GM04503 (cell line): Measurements from ENCODE around the gene YWHAE.
"Not testable (repeated sequence)": the region's sequence is repeated elsewhere in the genome, so short reads cannot be mapped to it uniquely, and the experiment has no call there.

ENCODE experiments used
- DNase-seq: peaks from one replicate; pipeline ENCODE4 v3.0.0-alpha.2; 2012; ENCODE audit warnings: low read depth

Gene YWHAE

DNA sequence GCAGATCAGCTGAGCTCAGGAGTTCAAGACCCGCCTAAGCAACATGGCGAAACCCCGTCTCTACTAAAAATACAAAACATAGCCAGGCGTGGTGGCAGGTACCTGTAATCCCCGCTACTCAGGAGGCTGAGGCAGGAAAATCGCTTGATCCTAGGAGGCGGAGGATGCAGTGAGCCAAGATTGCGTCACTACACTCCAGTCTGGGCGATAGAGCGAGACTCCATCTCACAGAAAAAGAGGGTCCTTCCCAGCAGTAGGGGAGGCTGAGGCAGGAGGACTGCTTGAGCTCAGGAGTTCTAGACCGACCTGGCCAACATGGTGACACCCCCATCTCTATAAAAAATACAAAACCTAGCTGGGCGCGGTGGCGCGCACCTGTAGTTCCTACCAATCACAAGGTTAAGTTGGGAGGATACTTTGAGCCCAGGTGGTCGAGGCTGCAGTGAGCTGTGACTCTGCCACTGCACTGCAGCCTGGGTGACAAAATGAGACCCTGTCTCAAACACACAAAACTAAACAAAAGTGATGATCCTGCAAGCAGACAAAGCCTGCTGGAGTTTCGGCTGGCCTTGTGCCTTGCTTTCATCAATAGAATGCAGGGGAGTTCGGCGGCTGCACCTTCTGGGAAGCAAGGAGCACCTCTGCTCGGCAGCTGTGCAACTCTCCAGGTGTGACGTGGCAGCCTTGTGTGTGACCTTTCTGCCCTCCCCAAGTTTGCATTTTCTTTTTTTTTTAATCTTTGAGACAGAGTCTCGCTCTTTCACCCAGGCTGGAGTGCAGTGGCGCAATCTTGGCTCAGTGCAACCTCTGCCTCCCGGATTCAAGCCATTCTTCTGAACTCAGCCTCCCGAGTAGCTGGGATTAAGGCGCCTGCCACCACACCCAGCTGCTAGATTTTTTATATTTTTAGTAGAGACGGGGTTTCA is 12.4 kb upstream of the YWHAE start:
- no peak for DNase-seq

DNA sequence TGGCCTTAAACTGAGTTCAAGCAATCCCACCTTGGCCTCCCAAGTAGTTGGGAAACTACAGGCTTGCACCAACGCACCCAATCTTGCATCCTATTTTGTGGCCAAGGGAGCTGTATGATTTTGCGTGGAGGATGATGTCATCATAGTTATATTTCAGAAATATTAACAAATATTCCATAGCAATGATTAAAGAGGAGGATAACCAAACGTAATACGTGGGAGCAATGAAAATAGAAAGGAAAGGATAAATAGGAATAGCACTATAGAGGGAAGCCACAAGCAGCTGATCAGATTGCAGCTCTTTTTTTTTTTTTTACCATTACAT is 2.2 kb upstream of the YWHAE start:
- DNase-seq: no peak

DNA sequence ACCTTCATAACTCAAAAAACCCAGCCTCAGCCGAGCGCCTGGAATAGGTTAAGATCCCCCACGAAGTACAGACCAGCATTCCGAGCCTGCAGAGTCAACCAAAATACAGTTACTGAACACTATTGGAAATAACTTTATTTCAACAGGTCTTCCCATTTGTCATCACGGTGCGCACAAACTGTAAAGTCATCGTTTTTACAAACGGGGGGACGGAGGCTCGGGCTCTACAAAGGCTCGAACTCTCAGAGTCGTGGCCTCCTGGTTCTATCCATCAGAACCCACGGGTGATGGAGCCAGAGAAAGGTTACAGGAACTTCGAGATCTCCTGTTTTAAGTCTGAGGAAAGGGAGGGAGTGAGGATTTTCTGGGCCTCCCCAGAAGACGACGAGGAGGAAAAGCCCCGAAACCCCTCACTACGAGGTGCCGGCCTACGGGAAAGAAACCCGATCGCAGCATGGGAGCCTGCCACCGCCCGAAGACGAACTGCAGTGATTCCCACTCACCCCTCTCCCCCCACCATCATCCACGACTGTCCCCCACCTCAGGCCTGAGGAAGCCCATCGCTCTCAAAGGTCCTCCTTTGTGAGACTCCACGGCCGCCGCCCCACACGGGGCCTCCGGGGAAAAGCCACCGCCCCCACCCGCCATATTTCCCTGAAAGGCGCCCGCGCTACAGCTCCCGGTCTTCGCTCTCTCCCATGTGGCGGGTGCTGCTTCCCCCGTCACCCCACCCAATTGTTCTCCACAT is 917 bp downstream of the YWHAE start:
- DNase-seq: no peak

DNA sequence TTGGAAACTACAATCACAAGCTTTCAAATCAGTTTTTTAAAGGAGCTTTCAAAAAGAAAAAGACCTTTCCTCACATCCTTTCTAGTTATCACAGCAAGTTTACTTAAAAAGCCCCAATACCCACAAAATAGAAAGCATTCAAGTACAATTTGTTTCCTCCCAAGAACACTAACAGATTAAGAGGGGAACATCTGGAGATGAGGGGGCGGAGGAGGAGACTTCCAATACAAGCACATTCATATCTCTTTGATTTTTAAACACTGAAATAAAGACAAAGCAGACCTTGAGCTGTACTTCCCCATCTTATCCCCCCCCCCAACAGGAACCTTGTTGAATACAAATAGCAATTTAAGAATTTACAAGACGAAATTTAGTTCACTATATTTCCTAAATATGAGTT is 2.0 kb downstream of the YWHAE start:
- no peak for DNase-seq

DNA sequence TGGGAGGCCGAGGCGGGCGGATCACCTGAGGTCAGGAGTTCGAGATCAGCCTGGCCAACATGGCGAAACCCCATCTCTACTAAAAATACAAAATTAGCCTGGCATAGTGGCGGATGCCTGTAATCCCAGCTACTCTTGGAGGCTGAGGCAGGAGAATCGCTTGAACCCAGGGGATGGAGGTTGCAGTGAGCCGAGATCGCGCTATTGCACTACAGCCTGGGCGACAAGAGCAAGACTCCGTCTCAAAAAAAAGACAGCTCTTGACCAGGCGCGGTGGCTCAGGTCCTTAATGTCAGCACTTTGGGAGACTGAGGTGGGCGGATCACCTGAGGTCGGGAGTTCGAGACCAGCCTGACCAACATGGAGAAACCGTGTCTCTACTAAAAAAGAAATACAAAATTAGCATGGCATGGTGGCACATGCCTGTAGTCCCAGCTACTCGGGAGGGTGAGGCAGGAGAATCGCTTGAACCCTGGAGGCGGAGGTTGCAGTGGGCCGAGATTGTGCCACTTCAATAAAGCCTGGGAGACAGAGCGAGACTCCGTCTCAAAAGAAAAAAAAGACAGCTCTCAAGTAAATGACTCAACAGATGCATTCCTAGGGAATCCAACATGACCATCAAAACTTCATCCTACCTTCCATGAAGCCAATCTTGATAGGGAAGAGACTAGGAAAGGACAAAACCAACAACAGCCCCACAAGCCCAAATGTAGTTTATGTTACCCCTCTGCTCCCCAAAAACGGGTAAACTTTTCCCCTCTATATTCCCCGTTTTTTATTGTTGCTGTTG is 4.0 kb downstream of the YWHAE start:
- not testable (repeated sequence) for DNase-seq

DNA sequence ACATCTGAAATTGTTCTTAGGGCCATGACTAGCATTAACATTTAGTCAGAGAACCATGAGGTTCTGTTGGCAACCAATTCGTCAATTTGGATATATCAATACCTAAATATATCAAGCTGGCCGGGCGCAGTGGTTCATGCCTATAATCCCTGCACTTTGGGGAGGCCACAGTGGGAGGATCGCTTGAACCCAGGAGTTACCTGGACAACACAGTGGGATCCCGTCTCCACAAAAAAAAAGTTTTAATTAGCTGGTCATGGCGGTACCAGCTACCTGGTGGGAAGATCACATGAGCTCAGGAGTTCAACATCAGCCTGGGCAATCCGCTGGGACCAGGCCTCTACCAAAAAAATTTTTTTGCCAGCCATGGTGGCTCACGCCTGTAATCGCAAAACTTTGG is 8.4 kb downstream of the YWHAE start:
- no peak for DNase-seq

DNA sequence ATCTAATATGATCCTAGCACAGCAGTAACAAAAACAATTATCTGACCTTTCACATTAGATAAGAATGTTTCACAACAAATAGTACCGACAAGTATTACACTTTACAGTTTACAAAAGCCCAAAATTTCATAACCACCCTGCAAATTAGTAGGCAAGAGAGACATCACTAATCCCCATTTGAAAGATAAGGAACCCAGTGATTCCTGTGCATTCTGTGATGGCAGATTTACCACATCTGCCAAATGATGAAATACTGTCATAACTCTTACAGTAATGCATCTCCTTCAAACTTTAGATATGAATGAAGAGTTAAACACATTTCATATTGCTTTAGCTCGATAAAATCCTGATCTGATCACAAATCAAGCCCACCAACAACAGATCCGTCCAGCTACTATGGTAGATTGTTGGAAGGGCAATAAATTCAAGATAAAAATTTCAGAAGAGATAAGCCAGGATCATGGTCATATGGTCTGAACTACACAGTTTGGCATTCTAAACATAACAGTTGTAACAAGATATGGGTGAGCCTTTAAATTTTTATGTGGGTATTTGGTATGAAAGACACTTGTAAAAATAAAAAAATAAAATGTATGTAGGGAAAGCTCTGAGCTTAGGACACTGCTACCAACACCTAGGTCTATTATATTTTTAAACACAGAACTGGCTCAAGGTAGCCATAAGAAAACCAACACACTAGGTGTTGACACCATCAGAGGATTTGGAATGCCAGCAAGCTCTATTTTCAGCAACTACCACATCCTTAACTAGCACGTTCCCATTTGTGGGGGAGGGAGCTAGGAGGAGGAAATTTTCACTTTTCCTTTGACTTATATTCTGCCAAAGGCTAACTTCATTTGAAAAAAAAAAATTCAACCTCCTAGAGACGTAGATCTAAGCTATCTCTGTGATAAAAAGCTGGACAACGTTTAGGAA is 9.3 kb downstream of the YWHAE start:
- no peak for DNase-seq

DNA sequence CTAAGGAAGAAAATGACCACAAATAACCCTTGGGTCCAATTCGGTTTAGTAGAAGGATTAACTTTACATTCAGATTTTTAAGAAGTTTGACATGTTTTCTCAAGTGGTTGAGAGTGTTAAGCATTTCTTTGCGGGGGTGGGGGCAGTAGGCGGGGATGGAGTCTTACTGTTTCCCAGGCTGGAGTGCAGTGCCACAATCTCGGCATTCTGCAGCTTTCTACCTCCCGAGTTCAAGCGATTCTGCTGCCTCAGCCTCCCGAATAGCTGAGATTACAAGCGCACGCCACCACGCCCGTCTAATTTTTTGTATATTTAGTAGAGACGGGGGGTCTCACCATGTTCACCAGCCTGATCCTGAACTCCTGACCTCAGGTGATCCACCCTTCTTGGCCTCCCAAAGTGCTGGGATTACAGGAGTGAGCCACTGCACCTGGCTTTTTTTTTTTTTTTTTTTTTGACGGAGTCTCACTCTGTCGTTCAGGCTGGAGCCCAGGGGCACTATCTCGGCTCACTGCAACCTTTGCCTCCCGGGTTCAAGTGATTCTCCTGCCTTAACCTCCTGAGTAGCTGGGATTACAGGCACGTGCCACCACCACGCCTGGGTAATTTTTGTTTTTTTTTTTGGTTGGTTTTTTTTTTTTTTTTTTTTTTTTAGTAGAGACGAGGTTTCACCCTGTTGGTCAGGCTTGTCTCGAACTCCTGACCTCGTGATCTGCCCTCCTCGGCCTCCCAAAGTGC is 12.4 kb downstream of the YWHAE start:
- not testable (repeated sequence) for DNase-seq

DNA sequence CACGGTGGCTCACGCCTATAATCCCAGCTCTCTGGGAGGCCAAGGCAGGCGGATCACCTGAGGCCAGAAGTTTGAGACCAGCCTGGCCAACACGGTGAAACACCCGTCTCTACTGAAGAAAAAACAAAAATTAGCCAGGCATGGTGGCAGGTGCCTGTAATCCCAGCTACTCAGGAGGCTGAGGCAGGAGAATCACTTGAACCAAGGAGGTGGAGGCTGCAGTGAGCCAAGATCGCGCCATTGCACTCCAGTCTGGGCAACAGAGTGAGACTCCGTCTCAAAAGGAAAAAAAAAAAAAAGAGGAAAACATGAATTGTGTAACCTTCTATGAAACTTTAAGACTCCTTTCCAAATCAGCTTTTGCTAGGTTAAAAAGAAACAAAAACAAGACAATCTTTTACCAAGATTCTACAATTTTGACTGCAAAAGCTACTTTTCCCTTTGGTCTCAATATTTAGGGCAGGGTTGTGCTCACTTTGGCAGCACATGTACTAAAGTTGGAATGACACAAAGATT is 13.3 kb downstream of the YWHAE start:
- not testable (repeated sequence) for DNase-seq

DNA sequence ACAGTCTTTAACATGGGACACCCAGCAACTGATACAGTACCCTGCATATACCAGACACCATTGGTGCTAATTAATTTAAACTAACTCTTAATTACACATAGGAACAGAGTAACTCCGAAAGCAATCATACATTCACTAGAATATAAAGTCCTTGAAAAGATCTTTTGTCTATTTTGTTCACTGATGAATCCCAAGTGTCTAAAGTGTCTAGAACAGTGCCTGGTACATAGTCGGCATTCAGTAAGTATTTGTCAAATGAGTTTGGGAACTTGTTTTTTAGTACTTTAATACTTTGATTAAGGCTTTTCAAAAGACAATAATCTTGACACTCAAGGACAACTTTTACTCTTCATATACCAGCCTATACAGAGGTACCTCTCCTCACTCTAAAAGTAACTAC is 13.8 kb downstream of the YWHAE start:
- DNase-seq: no peak

DNA sequence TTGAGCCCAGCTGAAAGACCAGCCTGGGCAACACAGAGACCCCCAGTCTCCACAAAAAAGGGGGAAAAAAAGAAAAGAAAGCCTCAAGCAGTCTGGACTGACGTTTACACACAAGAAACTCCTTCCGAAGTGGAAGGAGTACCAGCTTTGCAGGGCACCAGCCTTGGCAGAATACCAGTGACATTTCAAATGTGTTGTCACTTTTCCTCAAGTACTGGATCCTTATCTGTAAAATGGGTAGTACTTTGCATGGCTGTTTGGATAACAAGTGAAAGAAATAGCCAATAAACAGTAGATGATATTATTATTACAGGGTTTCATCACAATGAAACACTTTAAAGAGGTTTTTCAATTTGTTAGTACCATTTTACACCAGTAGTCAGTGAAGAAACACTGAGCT is 14.2 kb downstream of the YWHAE start:
- no peak for DNase-seq

DNA sequence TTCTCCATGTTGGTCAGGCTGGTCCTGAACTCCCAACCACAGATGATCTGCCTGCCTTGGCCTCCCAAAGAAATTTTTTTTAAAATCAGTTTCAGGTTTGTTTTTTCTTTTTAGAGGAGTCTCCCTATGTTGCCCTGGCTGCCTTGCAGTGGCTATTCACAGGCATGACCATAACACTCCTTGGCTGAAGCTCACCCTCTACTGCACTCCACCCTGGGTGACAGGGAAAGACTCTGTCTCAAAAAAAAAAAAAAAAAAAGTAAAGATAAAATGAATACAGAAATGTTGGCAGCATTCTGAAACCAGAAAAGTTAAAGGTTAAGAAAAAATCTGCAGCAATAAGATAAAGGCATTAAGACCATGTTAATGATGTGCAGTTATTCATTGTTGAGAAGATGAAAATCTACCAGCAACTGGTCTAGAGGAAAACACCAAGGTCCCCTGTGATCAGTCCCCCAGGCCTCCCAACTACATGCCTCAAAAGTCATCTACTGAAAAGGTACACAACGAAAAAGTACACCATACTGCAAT is 15.1 kb downstream of the YWHAE start:
- DNase-seq: no peak

DNA sequence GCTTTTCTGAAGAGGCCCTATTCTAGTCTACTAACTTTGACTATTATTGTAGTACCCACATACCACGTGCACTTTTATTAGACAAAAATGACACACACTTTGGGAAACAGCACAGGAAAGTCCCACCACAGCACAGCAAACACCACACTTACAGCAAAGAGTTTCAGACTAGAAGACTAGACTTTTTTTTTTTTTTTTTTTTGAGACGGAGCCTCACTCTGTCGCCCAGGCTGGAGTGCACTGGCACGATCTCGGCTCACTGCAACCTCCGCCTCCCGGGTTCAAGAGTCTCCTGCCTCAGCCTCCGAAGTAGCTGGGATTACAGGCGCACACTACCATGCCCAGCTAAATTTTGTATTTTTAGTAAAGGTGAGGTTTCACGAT is 20.1 kb downstream of the YWHAE start:
- no peak for DNase-seq

DNA sequence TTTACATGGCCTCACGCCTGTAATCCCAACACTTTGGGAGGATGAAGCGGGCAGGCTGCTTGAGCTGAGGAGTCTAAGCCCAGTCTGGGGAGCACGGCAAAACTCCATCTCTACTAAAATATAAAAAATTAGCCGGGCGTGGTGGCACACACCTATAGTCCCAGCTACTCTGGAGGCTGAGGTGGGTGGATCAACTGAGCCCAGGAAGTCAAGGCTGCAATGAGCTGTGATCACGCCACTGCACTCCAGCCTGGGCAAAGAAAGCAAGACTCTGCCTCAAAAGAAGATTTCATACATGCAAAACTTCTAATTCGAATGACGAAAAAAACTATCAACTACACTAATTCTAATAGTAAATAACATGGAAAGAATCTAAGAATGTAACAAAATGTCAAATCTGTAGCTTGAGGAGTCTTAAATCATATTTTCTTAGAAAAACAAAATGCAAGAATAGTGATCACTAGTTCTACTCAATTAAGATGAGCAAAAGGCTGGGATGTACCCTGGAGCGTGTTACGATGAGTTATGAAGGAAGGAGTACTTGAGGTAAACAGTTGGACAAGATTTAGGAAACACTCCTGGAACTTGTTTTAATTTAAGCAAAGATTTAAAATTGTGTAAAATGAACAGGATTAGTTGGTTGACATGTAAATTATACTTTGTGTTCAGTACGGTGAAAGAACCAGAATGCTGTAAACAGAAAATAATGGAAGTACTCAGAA is 20.7 kb downstream of the YWHAE start:
- DNase-seq: no peak

DNA sequence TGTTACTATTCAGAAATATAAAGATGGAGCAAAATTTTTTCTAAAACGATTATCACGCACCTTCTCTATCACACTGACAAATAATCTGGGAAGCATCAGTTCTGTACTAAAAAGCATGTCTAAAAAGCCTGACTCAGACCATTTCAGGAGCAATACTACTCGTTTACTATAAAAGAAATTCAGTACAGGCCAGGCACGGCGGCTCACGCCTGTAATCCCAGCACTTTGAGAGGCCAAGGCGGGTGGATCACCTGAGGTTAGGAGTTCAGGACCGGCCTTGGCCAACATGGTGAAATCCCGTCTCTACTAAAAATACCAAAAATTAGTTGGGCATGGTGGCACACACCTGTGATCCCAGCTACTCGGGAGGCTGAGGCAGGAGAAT is 21.6 kb downstream of the YWHAE start:
- DNase-seq: not testable (repeated sequence)

DNA sequence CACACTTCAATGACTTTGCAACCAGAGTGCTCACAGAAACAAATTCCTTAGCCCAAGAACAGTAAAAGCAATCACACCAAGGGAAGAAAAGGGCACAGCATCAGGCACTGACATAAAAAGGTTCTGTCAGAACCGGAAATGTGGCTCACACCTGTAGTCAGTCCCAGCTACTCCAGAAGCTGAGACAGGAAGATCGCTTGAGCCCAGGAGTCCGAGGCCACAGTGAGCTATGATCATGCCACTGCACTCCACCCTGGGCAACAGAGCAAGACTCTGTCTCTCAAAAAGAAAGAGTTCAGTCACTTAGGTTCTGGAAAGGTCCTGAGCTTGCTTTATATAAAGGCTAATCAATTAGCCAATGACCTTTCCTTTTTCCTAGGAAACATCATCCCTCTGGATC is 22.7 kb downstream of the YWHAE start:
- DNase-seq: no peak

DNA sequence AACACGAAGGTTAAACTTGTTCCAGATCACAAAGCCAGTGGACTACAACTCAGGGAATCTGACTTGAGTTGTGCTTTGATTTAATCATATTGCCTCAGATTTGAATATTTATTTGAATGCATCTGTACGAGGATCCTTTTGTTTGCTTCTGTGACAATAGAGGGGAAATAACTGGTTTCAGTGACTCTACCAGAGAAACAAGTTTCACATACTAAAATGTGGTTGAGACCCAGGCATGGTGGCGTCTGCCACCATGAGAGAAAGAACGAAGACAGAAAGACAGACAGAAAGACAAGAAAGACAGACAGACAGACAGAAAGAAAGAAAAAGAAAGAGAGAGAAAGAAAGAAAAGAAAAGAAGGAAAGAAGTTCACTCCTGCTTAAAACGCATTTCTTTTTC is 24.0 kb downstream of the YWHAE start:
- DNase-seq: no peak

DNA sequence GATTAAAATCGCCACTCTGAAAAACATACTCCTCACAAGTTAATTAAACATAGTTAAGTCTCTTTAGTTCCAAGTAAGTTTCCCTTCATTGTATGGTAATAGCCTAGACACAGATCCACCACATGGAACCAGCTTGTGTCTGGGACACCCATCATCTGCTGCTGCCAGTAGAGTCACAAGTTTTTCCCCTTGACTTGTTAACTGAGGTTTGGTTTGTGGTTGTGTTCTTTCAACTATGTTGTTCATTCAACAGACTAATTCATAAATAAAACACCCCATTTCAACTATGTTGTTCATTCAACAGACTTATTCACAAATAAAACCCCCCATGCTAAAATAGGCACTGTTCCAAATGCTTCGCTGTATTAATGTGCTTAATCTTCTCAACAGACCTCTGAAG is 24.4 kb downstream of the YWHAE start:
- no peak for DNase-seq

DNA sequence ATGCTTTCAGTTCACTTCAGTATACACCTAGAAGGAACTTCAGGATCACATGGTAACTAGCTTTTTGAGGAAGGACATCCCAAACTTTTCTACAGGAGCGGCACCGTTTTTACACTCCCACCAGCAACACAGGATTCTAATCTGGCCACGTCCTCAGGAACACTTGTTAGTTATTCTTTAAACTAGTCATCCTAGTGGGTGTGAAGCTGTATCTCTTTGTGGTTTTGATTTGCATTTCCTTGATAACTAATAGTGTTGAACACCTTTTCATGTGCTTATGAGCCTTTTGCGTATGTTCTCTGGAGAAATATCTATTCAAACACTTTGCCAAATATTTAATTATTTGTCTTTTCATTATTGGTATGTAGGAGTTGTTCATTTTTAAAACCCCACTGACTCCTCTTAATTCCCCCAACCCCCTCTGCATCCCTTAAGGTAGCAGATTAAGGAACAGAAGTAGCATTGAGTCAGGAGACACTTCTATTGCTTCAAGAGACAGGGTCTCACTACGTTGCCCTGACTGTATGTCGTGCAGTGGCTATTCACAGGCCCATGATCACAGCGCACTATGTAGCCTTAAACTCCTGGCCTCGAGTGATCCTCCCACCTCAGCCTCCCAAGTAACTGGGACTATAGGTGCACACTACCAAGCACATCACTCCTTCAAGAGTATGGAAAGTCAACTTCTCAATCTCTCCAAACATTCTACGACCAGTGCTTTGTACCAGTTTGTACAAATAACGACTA is 25.4 kb downstream of the YWHAE start:
- no peak for DNase-seq
